A673 (cell line): ENCODE measurements around the gene IQCN.

Source experiments
- CTCF ChIP-seq: fragments of 300-800, 200-600 bp; sonication (generic); conservative IDR thresholded peaks from 2 replicates; pipeline ENCODE4 v1.5.1; 2017; ENCODE audit warnings: low read depth, mild to moderate bottlenecking, antibody characterized with exemption, low read length, moderate library complexity, mixed read lengths
- EZH2 ChIP-seq: fragments of 200-600 bp; sonication (generic); IDR thresholded peaks from 2 replicates; pipeline ENCODE4 v1.6.1; 2017; ENCODE audit warnings: borderline replicate concordance, low read depth, mild to moderate bottlenecking, mixed read lengths, antibody characterized with exemption, low read length; ENCODE audit not compliant: poor library complexity, severe bottlenecking

GRCh38 chr19:18295034-18295451 lies 20.8 kb upstream of the IQCN start:
- TF ChIP-seq CTCF (no peak), EZH2 (no peak)
